Non-pigmented ciliary epithelial cell (primary cell): ENCODE measurements around the gene XRCC6.
"Not testable (repeated sequence)": the region's sequence is repeated elsewhere in the genome, so short reads cannot be mapped to it uniquely, and the experiment has no call there.

Experiments
- DNase-seq: peaks from one replicate; pipeline ENCODE4 v3.0.0-alpha.2; 2010; ENCODE audit warnings: low read depth

XRCC6 gene

DNA sequence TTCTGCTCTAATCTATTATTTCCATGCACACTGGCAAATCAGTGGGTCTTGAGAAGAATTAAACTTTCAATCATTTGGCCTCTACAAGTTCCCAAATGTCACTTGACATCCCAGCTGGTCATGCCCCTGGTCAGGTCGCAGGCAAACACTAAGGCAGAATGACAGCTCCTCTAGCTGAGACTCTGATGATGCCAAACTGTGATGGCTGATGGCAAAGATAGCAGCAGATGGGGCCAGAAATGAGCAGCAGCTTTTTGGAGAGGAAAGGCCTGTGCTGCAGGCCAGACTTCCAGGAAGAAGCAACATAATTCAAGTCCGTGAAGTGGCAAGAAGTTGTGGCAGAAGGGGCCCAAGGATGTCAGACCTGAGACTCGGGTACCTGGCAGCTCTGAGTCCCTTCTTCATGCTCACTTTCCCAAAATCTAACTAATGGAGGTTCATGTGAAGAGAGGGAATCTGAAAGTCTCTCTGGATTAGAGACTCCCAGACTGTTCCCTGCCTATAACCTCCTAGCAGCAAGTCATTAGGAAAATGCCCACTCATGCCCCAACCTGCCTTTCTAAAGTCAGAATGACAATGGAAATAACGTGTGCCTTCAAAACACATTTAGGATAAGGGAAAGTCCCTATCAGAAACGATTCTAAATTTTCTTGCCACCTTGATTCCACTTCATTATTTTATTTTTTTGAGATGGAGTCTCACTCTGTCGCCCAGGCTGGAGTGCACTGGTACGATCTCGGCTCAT lies 22.0 kb upstream of the XRCC6 start:
- DNase-seq = no peak

DNA sequence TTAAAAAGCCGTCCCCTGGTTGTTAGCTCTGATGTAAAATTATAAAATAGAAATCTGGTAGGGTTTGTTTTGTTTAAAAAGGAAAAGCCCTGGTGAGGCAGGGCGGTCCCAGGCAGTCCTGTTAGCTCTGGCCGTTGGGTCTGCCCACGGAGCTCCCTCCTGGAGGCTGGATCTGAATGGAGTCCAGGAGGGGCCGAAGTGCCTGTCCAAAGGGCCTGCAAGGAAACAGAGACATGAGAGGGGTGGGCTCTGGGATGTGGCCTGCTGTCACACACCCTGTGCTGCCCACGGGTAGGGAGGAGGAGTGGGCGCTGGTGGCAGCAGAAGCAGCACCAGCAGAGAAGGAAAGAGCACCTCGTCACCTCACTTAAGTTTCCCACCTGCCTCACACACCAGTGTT lies 20.1 kb upstream of the XRCC6 start:
- no peak for DNase-seq

DNA sequence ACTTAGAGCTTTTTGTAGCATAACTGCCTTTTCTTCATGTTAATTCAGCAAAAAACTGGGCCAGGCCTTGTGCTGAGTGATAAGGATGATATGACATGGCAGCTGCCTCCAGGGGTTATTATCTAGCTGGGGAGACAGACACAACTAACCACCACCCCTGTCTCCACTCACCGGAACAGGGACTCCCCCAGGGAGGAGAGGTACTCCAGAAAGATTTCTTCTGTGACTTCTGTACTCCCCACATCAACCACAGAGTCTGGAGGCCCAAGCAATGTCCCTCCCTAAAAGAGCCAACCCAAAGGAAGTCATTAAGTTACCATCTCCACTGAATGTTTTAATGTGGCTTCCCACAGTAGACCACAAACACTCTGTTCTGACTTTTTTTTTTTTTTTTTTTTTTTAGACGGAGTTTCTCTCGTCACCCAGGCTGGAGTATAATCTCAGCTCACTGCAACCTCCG lies 17.2 kb upstream of the XRCC6 start:
- DNase-seq = no peak

DNA sequence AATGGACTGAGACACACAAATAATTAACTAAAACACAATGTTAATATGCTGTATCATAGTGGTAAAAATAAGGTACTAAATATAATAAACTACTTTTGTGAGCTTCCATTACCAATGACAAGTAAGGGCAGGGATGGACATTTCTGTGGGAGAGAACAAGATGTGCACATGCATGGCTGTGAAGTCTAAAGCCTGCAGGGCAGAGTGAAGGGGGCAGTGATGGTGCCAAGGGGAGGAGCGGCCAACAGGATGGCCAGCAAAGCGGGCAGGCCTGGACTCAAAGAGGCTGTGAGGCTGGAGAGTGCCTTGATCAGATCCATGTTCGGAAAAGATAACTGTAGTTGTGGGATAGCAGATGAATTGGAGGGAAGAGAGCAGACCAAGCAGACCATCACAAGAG lies 12.7 kb upstream of the XRCC6 start:
- no peak for DNase-seq

DNA sequence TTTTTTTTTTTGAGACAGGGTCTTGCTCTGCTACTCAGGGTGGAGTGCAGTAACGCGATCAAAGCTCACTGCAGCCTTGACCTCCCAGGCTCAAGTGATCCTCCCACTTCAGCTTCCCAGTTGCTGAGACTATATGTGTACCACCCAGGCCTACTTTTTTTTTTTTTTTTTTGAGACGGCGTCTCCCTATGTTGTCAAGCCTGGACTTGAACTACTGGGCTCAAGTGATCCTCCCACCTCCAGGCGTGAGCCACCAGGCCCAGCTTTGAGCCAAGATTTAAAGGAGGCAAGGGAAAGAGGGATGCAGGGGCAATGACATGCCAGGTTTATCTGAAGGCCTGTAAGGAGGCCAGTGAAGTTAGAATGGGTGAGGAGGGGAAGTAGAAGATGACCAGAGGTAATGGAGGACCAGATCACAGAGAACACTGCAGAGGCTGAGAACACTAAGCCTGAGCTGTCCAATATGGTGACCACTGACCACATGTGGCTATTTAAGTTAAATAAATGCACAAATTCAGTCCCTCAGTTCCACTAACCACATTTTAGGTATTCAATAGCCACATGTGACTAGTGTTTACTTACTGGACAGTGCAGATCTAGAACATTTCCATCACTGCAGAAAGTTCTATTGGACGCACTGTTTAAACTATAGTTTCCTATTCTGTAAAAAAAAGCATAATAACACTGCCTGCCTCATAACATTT lies 8.3 kb upstream of the XRCC6 start:
- DNase-seq = no peak

DNA sequence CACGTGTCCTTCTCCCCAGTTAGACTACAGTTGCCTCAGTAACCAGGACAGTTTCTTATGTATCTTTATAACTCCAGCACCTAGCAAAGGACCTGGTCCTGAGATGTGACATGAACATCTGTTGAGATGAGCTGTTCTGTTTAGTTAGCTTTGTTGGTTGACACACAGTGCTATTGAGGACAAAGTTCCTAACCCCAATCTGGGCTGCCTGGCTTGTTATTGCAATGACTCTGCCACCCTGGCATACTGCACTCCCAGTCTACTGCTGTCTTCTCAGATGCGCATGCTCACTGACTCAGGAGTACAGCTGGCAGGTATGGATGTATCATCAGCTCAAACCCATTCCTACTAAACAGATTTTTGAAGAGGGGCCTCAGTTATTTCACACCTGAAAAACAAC lies 7.6 kb upstream of the XRCC6 start:
- DNase-seq = no peak

DNA sequence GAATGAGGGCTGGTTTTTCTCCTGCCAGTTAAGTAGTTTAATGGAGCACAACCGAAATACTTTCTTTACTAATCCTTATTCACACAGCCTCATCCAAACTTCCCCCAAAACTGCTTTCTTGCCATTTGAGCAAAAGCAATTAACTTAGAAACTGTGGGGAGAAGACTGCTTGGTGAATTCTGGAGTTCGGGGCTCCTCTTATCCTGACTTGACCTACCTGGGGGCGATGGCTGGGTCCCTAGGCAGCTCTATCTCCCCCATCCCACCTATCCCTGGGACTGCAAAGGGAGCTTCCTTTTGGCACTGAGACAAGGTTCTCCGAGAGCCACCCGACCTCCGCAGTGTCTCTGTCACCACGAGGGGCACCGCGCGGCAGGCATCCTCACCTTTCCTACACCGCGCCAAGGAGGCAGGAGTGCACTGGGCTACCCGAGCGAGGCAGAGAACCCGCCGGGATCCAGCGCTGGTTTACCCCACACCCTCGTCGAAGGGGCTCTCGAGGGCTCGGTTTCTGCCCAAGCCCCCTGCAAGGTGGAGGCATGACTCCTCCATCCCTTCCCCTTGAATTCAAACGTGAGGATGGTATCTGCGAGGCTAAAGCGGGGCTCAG lies 1.0 kb upstream of the XRCC6 start:
- no peak for DNase-seq

DNA sequence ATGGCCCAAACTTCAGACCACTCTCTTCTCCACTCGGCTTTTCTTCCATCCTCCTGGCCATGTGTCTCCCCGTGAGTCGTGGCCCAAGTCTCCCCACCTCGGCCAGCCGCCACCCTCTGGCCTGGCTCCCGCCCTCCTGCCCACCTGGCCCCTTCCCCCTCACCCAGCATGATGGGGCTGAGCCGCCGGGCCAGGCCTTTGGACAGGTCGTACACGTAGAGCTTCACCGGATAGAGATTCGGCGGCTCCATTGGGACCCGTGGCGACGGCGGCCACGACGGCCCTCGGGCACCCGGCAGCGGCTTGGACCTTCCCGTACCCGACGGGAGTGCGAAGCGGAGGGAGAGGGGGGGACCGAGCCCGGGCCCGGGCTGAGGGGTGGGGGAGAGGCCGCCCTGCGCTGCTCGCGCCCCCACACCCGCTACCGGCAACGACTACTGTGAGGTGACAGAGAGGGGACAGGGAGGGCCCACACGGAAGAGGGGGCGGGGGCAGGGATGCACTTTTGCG lies 451 bp upstream of the XRCC6 start, which contains the start of gene DESI1:
Gene DESI1 (minus strand): TSS at position 455 of the 510 bp plus-strand sequence. CDS start 204 bp downstream, at position 251.
- no peak for DNase-seq

DNA sequence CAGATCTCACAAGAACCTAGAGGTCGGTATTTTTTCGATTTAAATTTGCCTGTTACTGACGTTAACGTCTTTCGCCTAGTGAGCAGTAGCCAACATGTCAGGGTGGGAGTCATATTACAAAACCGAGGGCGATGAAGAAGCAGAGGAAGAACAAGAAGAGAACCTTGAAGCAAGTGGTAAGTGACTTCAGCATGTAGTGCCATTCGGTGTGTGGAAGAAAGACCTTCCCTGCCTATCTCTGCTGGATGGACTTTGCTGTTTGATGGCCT lies 750 bp downstream of the XRCC6 start:
- DNase-seq = no peak

DNA sequence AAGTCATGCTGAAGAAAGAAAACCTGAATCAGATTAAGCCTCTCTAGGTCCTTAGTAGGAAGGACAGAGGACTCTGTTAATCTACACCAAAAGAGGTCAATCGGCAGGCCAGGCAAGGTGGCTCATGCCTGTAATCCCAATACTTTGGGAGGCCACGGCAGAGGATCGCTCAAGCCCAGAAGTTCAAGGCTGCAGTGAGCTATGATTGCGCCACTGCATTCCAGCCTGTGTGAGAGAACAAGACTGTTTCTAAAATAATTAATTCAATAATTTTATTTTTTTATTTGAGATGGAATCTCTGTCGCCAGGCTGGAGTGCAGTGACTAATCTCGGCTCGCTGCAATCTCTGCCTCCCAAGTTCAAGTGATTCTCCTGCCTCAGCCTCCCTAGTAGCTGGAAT lies 4.5 kb downstream of the XRCC6 start:
- no peak for DNase-seq

DNA sequence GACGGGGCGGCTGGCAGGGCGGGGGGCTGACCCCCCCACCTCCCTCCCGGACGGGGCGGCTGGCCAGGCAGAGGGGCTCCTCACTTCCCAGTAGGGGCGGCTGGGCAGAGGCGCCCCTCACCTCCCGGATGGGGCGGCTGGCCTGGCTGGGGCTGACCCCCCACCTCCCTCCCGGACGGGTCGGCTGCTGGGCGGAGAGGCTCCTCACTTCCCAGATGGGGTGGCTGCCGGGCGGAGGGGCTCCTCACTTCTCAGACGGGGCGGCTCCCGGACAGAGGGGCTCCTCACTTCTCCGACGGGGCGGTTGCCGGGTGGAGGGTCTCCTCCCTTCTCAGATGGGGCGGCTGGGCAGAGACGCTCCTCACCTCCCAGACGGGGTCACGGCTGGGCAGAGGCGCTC lies 10.0 kb downstream of the XRCC6 start:
- not testable (repeated sequence) for DNase-seq

DNA sequence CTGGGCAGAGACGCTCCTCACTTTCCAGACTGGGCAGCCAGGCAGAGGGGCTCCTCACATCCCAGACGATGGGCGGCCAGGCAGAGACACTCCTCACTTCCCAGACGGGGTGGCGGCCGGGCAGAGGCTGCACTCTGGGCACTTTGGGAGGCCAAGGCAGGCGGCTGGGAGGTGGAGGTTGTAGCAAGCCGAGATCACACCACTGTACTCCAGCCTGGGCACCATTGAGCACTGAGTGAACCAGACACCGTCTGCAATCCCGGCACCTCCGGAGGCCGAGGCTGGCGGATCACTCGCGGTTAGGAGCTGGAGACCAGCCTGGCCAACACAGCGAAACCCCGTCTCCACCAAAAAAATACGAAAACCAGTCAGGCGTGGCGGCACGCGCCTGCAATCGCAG lies 10.5 kb downstream of the XRCC6 start:
- DNase-seq = not testable (repeated sequence)

DNA sequence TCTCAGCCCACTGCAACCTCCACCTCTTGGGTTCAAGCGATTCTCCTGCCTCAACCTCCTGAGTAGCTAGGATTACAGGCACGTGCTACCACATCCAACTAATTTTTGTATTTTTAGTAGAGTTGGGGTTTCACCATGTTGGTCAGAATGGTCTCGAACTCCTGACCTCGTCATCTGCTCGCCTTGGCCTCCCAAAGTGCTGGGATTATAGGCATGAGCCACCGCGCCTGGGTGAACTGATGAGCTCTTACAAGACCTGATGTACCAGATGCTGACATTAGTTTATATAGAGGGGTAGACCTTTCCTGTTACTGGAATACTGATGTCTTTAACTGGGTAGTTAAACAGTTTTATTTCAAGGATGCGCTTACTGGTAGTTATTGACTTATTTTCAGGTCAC lies 13.5 kb downstream of the XRCC6 start:
- DNase-seq = not testable (repeated sequence)

DNA sequence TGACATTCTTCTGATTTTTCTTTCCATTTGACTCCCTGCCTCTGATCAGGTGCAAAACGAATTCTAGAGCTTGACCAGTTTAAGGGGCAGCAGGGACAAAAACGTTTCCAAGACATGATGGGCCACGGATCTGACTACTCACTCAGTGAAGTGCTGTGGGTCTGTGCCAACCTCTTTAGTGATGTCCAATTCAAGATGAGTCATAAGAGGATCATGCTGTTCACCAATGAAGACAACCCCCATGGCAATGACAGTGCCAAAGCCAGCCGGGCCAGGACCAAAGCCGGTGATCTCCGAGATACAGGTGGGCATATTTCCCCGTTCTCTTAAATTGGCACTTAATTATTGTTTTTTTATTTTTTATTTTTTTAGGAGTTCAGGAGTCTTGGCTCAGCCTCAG lies 15.4 kb downstream of the XRCC6 start:
- DNase-seq = no peak

DNA sequence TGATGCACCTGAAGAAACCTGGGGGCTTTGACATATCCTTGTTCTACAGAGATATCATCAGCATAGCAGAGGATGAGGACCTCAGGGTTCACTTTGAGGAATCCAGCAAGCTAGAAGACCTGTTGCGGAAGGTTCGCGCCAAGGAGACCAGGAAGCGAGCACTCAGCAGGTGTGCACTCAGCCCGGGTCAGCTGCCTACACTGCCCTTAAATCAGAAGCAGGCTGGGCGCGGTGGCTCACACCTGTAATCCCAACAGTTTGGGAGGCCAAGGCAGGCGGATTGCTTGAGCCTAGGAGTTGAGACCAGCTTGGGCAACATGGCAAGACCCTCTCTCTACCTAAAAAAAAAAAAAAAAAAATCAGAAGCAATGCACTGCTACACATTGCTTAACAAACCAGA lies 16.5 kb downstream of the XRCC6 start:
- not testable (repeated sequence) for DNase-seq

DNA sequence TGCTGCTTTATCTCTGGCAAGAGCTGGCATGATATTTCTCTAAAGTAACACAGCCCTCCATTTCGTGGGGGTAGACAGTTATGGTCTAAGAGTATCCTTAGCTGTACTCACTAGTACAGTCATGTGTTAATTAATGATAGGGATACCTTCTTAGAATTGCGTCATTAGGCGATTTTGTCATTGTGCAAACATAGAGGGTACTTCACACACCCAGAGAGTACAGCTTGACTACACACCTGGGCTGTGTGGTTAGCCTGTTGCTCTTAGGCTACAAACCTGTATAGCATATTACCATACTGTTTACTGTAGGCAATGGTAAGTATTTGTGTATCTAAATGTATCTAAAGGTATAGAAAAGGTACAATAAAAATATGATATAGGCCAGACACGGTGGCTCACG lies 17.0 kb downstream of the XRCC6 start:
- DNase-seq = no peak

DNA sequence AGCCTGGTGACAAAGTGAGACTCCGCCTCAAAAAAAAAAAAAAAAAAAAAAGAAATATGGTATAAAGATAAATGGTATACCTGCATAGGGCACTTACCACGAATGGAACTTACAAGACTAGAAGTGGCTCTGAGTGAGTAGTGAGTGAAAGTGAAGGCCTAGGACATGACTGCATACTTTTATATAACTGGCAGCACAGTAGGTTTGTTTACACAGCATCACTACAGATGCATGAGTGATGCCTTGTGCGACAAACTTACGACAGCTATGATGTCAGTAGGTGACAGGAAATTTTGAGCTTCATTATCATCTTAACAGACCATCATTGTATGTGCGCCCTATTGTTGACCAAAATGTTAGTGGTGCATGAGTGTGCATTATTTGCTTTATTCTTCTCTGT lies 17.7 kb downstream of the XRCC6 start:
- DNase-seq = no peak

DNA sequence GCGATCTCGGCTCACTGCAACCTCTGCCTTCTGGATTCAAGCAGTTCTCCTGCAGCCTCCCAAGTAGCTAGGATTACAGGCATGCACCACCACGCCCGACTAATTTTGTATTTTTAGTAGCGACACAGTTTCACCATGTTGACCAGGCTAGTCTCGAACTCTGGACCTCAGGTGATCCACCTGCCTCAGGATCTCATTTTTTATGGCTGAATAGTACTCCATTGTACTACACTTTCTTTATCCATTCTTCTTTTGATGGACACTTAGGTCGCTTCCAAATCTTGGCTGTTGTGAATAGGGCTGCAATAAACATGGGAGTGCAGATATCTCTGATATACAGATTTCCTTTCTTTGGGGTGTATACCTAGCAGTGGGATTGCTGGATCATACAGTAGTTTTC lies 20.8 kb downstream of the XRCC6 start:
- no peak for DNase-seq

DNA sequence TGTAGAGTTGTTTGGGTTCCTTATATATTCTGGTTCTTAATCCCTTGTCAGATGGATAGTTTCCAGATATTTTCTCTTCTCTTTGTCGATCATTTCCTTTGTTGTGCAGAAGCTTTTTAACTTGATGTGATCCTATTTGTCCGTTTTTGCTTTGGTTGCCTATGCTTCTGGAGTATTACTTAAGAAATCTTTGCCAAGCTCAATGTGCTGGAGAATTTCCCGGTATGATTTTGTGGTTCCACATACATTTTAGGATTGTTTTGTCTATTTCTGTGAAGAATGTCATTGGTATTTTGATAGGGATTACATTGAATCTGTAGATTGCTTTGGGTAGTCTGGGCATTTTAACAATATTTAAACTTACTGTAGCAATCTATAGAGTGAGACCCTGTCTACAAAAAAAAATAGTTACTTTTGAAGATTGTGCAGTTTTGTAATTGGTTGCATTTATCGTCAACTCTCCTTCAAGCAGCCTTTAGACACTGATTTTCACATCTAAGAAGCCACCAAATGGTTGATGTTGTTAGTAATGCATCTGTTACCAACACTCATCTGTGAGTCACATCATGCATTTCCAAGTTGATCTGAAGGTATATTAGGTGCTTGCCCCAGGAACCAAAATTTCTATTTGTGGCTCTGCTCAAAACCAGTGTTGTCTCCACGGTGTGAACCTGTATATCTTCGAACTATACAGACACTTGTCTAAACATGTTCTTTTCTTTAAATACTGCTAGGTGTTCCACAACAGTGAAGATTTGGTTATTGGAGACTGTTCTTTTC lies 21.4 kb downstream of the XRCC6 start:
- DNase-seq = no peak

DNA sequence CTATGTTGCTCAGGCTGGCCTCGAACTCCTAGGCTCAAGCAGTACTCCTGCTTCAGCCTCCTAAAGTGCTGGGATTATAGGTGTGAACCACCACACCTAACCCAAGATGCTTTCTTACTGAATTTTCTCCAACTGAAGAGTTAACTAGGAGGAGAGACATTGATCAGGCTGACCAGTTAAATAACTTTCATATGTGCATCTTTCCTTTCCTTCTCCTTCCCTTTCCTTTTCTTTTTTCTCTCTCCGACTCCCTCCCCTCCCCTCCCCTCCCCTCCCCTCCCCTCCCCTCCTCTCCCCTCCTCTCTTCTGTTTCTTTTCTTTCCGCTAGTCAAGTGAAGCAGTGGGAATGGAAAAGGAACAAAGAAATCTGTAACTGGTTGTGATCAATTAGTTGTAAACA lies 26.7 kb downstream of the XRCC6 start:
- DNase-seq = no peak

DNA sequence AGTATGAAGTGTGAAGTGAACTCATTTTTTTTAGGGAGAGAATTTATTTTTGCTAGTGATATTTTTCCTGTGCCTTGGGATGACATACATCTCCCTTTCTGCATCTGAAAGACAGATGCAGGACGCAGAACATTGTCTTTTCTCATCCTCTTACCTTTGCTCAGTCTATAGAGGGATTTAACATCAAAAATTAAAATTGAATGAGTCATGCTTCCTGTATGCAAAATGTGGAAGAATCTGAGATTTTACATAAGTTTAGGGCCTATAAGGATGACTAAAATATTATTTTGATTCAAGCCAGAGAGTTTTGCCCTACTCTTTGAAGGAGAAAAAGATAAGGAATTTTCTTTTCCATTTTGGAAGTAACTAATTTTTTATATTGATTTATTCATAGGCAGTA lies 27.3 kb downstream of the XRCC6 start:
- no peak for DNase-seq

DNA sequence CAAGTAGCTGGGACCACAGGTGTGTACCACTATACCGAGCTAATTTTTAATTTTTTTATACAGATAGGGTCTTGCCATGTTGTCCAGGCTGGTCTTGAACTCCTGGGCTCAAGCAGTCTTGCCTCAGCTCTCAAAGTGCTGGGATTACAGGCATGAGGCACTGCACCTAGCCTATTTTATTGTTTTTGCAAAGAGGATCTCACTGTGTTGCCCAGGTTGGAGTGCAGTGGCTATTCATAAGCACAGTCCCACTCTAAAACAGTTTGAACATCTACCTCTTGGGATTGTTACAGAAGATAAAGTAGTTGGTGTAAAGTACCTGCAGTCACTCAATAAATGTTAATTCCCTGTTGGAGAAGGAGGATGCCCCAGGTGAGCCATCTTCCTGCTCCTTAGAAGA lies 29.1 kb downstream of the XRCC6 start:
- no peak for DNase-seq

DNA sequence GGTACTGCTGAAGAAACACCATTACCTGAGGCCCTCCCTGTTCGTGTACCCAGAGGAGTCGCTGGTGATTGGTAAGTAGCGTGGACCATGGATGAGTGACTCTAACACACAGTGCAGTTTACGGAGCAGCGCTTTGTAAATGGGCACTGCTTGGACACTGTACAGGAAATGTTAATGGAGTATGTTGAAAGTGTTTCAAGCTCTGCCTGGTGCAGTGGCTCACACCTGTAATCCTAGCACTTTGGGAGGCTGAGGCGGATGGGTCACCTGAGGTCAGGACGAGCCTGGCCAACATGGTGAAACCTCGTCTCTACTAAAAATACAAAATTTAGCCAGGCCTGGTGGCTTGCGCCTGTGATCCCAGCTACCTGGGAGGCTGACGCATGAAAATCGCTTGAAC lies 29.7 kb downstream of the XRCC6 start:
- DNase-seq = no peak
